Measurements from ENCODE around the gene KIF26B.

- TF ChIP-seq RARB (CRISPR knock-in tag; IDR thresholded peaks at IDR 0.05) = no peak
- TF ChIP-seq ZNF70 (CRISPR knock-in tag; IDR thresholded peaks at IDR 0.05) = no peak
- TF ChIP-seq CSDC2 (CRISPR knock-in tag; IDR thresholded peaks at IDR 0.05) = no peak
- TF ChIP-seq, protein P1, sequence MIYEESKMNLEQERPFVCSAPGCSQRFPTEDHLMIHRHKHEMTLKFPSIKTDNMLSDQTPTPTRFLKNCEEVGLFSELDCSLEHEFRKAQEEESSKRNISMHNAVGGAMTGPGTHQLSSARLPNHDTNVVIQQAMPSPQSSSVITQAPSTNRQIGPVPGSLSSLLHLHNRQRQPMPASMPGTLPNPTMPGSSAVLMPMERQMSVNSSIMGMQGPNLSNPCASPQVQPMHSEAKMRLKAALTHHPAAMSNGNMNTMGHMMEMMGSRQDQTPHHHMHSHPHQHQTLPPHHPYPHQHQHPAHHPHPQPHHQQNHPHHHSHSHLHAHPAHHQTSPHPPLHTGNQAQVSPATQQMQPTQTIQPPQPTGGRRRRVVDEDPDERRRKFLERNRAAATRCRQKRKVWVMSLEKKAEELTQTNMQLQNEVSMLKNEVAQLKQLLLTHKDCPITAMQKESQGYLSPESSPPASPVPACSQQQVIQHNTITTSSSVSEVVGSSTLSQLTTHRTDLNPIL (CRISPR knock-in tag; IDR thresholded peaks at IDR 0.05; ENCODE audit: low read depth) = no peak
- TF ChIP-seq OSR1 (CRISPR knock-in tag; IDR thresholded peaks at IDR 0.05) = no peak
- no peak for TF ChIP-seq ZNF565 (CRISPR knock-in tag; conservative IDR thresholded peaks at IDR 0.05; ENCODE audit: low read depth)
- TF ChIP-seq SNAI2 (CRISPR knock-in tag; IDR thresholded peaks at IDR 0.05) = no peak
- no peak for TF ChIP-seq ZNF8 (CRISPR knock-in tag; IDR thresholded peaks at IDR 0.05)
Measured at GRCh38 chr1:245370175-245370825, 215.5 kb downstream of the KIF26B start.

Measured in SK-N-SH treated with all-trans-retinoic acid at 6 μM for 48 hours (cell line).